Mononuclear cell (primary cell): ENCODE measurements around the gene ENTPD8. TPM values are rescaled to one million over a fixed set of nuclear protein-coding genes. Genes with fewer than 3 reads are reported as not detected.
"Not testable (repeated sequence)": the region's sequence is repeated elsewhere in the genome, so short reads cannot be mapped to it uniquely, and the experiment has no call there.

Experiments
- H3K27me3 ChIP-seq: 2 replicates; pipeline ENCODE4 v1.6.0; 2011; ENCODE audit warnings: low read length, control low read depth; ENCODE audit not compliant: insufficient read depth
- H3K4me1 ChIP-seq: 2 replicates; pipeline ENCODE4 v1.5.1; 2011; ENCODE audit warnings: mild to moderate bottlenecking, low read length, control low read depth; ENCODE audit not compliant: insufficient read depth
- H3K4me3 ChIP-seq: 2 replicates; pipeline ENCODE4 v1.5.1; 2011; ENCODE audit warnings: mild to moderate bottlenecking, low read length, moderate library complexity
- H3K9me3 ChIP-seq: 2 replicates; pipeline ENCODE4 v1.5.1; 2011; ENCODE audit warnings: low read depth, mild to moderate bottlenecking, control low read depth, low read length
- total RNA-seq: library from RNA; depleted of rRNA; stranded (reverse); fragments of >200 nt; gene quantifications from one replicate; pipeline ENCODE4 v1.2.3, GENCODE V29; 2012

The ENTPD8 gene
- total RNA-seq, 1 donor, result not detected

- H3K4me3 ChIP-seq, result no peak overlapping the region
- H3K4me1 ChIP-seq, result peaks cover 67% of the 10 kb centered on the region
- H3K27me3 ChIP-seq, result no peaks in the 10 kb centered on the region
- no peaks in the 10 kb centered on the region for H3K9me3 ChIP-seq
Observed at GRCh38 chr9:137456864-137457405, 15.8 kb upstream of the ENTPD8 start.

GRCh38 chr9:137456061-137456863, 15.1 kb upstream of the ENTPD8 start:
- H3K27me3 ChIP-seq, result no peaks in the 10 kb centered on the region
- H3K4me3 ChIP-seq, result no peak overlapping the region
- H3K9me3 ChIP-seq, result no peaks in the 10 kb centered on the region
- H3K4me1 ChIP-seq, result peaks cover 61% of the 10 kb centered on the region

GRCh38 chr9:137455359-137455991, 14.3 kb upstream of the ENTPD8 start:
- H3K27me3 ChIP-seq, result no peaks in the 10 kb centered on the region
- no peaks in the 10 kb centered on the region for H3K9me3 ChIP-seq
- H3K4me1 ChIP-seq, result peaks cover 53% of the 10 kb centered on the region
- no peak overlapping the region for H3K4me3 ChIP-seq

- H3K9me3 ChIP-seq, result no peaks in the 10 kb centered on the region
- H3K27me3 ChIP-seq, result no peaks in the 10 kb centered on the region
- H3K4me3 ChIP-seq, result peak overlapping the region; percentile 40
- peaks cover 52% of the 10 kb centered on the region for H3K4me1 ChIP-seq
Observed at GRCh38 chr9:137454597-137455358, 13.6 kb upstream of the ENTPD8 start.

- H3K4me3 ChIP-seq, result peak overlapping the region; percentile 40
- H3K27me3 ChIP-seq, result no peaks in the 10 kb centered on the region
- H3K9me3 ChIP-seq, result no peaks in the 10 kb centered on the region
- peaks cover 47% of the 10 kb centered on the region for H3K4me1 ChIP-seq
Observed at GRCh38 chr9:137454145-137454596, 13.0 kb upstream of the ENTPD8 start.

- no peak overlapping the region for H3K4me3 ChIP-seq
- no peaks in the 10 kb centered on the region for H3K9me3 ChIP-seq
- H3K4me1 ChIP-seq, result peaks cover 46% of the 10 kb centered on the region
- no peaks in the 10 kb centered on the region for H3K27me3 ChIP-seq
Observed at GRCh38 chr9:137453643-137454081, 12.5 kb upstream of the ENTPD8 start.

GRCh38 chr9:137452761-137453642, 11.8 kb upstream of the ENTPD8 start:
- H3K4me3 ChIP-seq, result no peak overlapping the region
- no peaks in the 10 kb centered on the region for H3K27me3 ChIP-seq
- no peaks in the 10 kb centered on the region for H3K9me3 ChIP-seq
- peaks cover 39% of the 10 kb centered on the region for H3K4me1 ChIP-seq

- Histone ChIP-seq H3K9me3 (no peaks in the 10 kb centered on the region), H3K4me1 (peaks cover 40% of the 10 kb centered on the region), H3K27me3 (no peaks in the 10 kb centered on the region), H3K4me3 (no peak overlapping the region)
Observed at GRCh38 chr9:137452006-137452760, 11.0 kb upstream of the ENTPD8 start.

GRCh38 chr9:137451264-137452005, 10.3 kb upstream of the ENTPD8 start:
- H3K27me3 ChIP-seq, H3K4me3 ChIP-seq, H3K9me3 ChIP-seq: not testable (repeated sequence)
- H3K4me1 ChIP-seq, result peaks cover 48% of the 10 kb centered on the region

GRCh38 chr9:137450539-137451222, 9.5 kb upstream of the ENTPD8 start:
- H3K4me1 ChIP-seq, result peaks cover 55% of the 10 kb centered on the region
- H3K9me3 ChIP-seq, H3K4me3 ChIP-seq, H3K27me3 ChIP-seq: not testable (repeated sequence)

- H3K9me3 ChIP-seq, result no peaks in the 10 kb centered on the region
- peaks cover 57% of the 10 kb centered on the region for H3K4me1 ChIP-seq
- no peak overlapping the region for H3K4me3 ChIP-seq
- no peaks in the 10 kb centered on the region for H3K27me3 ChIP-seq
Observed at GRCh38 chr9:137449931-137450538, 8.9 kb upstream of the ENTPD8 start.

GRCh38 chr9:137449081-137449844, 8.1 kb upstream of the ENTPD8 start:
- Histone ChIP-seq H3K4me3 (no peak overlapping the region), H3K4me1 (peaks cover 53% of the 10 kb centered on the region)

More at GRCh38 chr9:137449081-137449844, 8.1 kb upstream of the ENTPD8 start:
- Histone ChIP-seq H3K9me3 (no peaks in the 10 kb centered on the region), H3K27me3 (no peaks in the 10 kb centered on the region)
